Measurements from ENCODE around the gene EGLN3. TPM values are rescaled to one million over a fixed set of nuclear protein-coding genes. Genes with fewer than 3 reads are reported as not detected.

Gene EGLN3
- total and polyA plus RNA-seq, 2 of the 13 experiments (the other 11 are each of a cell fraction or from before 2014, with no cell fraction given), result 0.18 to 27.3 TPM

DNA sequence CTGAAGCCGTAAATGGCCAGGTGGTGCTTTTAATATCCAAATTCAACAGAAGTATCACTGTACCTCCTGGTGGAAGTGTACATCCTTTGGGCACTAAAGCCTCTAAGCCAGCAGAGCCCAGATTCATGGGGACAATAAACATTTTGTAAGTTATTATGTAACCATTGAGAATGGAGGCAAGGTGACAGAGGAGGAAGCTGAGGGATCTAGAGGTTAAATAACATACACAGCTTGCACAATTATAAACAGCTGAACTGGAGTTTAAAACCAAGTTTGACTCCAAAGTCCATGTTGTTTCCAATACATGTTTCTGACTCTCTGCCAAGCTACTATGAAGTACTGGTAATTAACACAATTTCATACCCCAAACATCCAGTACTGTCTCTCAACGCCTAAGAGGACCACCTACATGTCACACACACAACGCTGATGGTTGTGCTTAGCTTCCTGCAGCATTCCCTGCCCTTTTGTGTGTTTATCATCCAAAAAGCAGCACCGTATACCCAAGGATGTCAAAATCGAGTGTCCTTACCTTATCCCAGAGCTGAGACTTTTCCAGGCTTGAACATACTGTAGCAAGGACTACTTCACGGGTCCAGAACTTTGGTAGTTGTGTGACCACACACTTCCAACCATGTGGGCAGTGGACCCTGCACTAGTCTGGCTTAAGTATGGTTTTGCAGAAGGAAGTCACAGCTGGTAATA, 41.3 kb downstream of the EGLN3 start (continued):
- TF ChIP-seq ZFP62 (CRISPR knock-in tag; IDR thresholded peaks at IDR 0.05) (no peak), MIER2 (CRISPR knock-in tag; IDR thresholded peaks at IDR 0.05) (peak; percentile 81), ZNF839 (CRISPR knock-in tag; IDR thresholded peaks at IDR 0.05; ENCODE audit: borderline replicate concordance) (no peak), NAIF1 (CRISPR knock-in tag; IDR thresholded peaks at IDR 0.05; ENCODE audit: borderline replicate concordance) (no peak), SALL2 (CRISPR knock-in tag; IDR thresholded peaks at IDR 0.05) (no peak), ZNF20 (CRISPR knock-in tag; IDR thresholded peaks at IDR 0.05) (no peak), GRHL1 (CRISPR knock-in tag; conservative IDR thresholded peaks at IDR 0.05) (no peak), ATF7 (IDR thresholded peaks at IDR 0.05) (no peak), ATF7 (CRISPR knock-in tag; IDR thresholded peaks at IDR 0.05) (no peak; the same call in 1 of the 2 replicates), PITX1 (CRISPR knock-in tag; IDR thresholded peaks at IDR 0.05) (peak; percentile 92), NR2C2 (CRISPR knock-in tag; IDR thresholded peaks at IDR 0.05; ENCODE audit: borderline replicate concordance) (peak; percentile 67; the same call in 1 of the 2 replicates), ZNF543 (CRISPR knock-in tag; IDR thresholded peaks at IDR 0.05) (no peak), SATB2 (CRISPR knock-in tag; IDR thresholded peaks at IDR 0.05) (no peak), ZNF446 (CRISPR knock-in tag; IDR thresholded peaks at IDR 0.05) (no peak), ZNF367 (CRISPR knock-in tag; IDR thresholded peaks at IDR 0.05; ENCODE audit: borderline replicate concordance) (no peak), KMT2A (CRISPR knock-in tag; IDR thresholded peaks at IDR 0.05) (no peak), ZNF737 (CRISPR knock-in tag; IDR thresholded peaks at IDR 0.05; ENCODE audit: borderline replicate concordance) (no peak), ZNF180 (CRISPR knock-in tag; IDR thresholded peaks at IDR 0.05; ENCODE audit: borderline replicate concordance, low read depth) (no peak), HNRNPL (IDR thresholded peaks at IDR 0.05; ENCODE audit: low read depth, low read length) (no peak), CREM (IDR thresholded peaks at IDR 0.05) (peak; percentile 75; the same call in 1 of the 2 replicates), CREM (CRISPR knock-in tag; IDR thresholded peaks at IDR 0.05) (no peak)
- TF ChIP-seq, protein P1, sequence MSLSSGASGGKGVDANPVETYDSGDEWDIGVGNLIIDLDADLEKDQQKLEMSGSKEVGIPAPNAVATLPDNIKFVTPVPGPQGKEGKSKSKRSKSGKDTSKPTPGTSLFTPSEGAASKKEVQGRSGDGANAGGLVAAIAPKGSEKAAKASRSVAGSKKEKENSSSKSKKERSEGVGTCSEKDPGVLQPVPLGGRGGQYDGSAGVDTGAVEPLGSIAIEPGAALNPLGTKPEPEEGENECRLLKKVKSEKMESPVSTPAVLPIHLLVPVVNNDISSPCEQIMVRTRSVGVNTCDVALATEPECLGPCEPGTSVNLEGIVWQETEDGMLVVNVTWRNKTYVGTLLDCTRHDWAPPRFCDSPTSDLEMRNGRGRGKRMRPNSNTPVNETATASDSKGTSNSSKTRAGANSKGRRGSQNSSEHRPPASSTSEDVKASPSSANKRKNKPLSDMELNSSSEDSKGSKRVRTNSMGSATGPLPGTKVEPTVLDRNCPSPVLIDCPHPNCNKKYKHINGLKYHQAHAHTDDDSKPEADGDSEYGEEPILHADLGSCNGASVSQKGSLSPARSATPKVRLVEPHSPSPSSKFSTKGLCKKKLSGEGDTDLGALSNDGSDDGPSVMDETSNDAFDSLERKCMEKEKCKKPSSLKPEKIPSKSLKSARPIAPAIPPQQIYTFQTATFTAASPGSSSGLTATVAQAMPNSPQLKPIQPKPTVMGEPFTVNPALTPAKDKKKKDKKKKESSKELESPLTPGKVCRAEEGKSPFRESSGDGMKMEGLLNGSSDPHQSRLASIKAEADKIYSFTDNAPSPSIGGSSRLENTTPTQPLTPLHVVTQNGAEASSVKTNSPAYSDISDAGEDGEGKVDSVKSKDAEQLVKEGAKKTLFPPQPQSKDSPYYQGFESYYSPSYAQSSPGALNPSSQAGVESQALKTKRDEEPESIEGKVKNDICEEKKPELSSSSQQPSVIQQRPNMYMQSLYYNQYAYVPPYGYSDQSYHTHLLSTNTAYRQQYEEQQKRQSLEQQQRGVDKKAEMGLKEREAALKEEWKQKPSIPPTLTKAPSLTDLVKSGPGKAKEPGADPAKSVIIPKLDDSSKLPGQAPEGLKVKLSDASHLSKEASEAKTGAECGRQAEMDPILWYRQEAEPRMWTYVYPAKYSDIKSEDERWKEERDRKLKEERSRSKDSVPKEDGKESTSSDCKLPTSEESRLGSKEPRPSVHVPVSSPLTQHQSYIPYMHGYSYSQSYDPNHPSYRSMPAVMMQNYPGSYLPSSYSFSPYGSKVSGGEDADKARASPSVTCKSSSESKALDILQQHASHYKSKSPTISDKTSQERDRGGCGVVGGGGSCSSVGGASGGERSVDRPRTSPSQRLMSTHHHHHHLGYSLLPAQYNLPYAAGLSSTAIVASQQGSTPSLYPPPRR (CRISPR knock-in tag; IDR thresholded peaks at IDR 0.05; ENCODE audit: borderline replicate concordance), result peak; percentile 76; the same call in 1 of the 2 replicates
- TF ChIP-seq, protein P2, sequence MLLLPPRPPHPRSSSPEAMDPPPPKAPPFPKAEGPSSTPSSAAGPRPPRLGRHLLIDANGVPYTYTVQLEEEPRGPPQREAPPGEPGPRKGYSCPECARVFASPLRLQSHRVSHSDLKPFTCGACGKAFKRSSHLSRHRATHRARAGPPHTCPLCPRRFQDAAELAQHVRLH (CRISPR knock-in tag; IDR thresholded peaks at IDR 0.05; ENCODE audit: borderline replicate concordance, low read depth), result peak; percentile 80; the same call in 1 of the 2 replicates
